GM21447 (cell line): ENCODE results near the gene DEDD2.

Source experiments
- ATAC-seq: cut with Tn5 transposase; IDR thresholded peaks from one replicate; pipeline ENCODE4 v1.9.1; 2021; ENCODE audit not compliant: unreplicated experiment

DEDD2 gene

GRCh38 chr19:42149447-42150202, 67.9 kb downstream of the DEDD2 start:
- no peak for ATAC-seq
